HG02623 (cell line): ENCODE data around the gene C6orf15.
"Not testable (repeated sequence)": the region's sequence is repeated elsewhere in the genome, so short reads cannot be mapped to it uniquely, and the experiment has no call there.

Experiments used
- ATAC-seq: cut with Tn5 transposase; IDR thresholded peaks from one replicate; pipeline ENCODE4 v1.9.1; 2021; ENCODE audit warnings: moderate library complexity; ENCODE audit not compliant: unreplicated experiment

C6orf15 gene

DNA sequence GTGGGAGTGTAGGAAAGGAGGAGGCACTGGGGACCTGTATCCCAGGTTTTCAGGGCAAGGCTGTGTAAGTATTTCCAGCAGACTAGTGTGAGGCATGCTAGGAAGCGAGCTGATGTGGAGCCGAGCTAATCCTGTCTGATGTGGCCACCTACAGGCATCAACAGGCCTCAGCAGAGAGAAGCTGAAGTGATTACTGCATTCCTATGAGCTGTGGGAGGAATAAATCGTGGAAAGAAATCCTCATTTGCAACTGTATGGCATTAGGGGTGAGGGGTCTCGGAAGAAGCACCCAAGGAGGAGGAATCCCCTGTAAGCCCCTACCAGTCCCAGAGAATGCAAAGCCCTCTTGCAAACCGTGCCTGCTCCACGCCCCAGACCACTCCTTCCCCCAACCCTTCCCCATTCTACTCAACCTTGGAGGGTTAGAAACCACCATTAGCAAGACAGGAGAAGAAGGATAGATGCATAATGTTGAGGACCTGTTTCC is 41.6 kb downstream of the C6orf15 start:
- ATAC-seq = no peak

DNA sequence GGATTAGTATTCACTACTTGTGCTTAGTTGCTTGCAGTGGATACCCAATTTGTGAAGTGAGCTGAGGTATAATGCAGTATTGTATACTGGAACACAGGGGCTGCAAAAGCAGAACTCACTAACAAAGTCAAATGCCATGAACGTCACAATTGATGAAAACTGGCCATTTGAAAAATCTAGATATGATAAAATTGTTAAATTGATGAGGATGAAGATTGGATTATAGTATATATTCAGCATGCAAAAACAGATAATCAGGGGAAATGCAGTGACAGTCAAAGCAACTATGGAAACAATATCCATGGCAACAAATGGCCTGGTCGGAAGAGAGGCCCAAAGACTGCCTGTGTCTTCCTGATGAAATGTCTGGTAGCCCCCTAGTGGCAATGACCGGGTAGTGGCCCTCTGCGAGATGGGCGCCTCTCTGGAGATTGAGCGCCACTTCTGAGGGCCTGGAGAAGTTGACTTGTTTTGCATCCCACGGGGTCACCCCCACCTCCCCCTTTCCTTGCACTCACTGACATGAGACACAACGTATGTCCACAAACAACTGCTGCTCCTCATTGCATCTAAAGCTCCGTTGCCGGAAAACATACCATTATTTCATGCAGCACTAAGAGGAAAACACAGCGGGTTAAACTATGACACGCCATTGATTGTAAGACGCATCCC is 43.6 kb downstream of the C6orf15 start:
- no peak for ATAC-seq

DNA sequence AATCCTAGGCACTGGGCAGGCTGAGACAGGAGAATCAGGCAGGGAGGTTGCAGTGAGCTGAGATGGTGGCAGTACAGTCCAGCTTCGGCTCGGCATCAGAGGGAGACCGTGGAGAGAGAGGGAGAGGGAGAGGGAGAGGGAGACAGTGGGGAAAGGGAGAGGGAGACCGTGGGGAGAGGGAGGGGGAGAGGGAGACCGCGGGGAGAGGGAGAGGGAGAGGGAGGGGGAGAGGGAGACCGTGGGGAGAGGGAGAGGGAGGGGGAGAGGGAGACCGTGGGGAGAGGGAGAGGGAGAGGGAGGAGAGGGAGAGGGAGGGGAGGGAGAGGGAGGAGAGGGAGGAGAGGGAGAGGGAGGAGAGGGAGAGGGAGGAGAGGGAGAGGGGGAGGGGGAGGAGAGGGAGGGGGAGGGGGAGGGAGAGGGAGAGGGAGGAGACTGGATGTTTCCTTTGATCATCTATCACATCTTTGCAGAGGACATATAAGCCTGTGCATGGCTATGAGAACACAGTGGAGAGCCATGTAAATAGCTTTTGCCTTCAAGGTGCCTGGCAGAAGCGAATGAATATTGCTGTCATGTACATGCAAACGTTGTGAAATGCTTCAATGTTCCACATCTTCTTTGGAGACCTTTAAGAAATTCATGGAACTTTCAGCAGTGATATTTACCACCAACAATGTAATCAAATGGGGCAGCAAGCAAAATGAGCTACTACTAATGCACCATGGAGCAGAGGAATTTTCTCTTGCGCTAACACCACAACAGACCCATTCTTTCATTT is 44.3 kb downstream of the C6orf15 start:
- ATAC-seq = not testable (repeated sequence)

DNA sequence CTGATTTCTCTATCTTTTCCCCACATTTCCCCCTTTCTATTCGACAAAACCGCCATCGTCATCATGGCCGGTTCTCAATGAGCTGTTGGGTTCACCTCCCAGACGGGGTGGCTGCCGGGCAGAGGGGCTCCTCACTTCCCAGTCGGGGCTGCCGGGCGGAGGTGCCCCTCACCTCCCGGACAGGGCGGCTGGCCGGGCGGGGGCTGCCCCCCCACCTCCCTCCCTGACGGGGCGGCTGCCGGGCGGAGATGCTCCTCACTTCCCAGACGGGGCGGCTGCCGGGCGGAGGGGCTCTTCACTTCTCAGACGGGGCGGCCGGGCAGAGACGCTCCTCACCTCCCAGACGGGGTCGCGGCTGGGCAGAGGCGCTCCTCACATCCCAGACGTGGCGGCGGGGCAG is 45.3 kb downstream of the C6orf15 start:
- ATAC-seq = not testable (repeated sequence)

DNA sequence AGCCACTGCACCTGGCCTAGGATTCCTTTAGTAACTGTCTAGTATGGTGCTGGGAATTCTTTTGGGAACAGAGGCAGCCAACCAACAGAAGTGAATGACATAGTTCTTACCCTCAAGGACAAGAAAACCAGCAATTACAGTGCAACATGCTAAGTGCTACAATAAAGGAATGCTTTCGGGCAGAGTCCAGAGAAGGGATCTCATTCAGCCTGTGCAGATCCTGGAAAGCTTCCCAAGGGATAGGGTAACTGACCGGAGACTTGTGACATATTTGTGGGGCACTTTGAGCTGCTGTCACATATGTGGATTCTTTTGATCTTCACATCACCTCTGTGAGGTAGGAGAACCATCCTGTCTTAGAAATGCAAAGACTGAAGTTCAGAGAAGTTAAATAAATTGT is 46.8 kb downstream of the C6orf15 start:
- ATAC-seq = no peak

DNA sequence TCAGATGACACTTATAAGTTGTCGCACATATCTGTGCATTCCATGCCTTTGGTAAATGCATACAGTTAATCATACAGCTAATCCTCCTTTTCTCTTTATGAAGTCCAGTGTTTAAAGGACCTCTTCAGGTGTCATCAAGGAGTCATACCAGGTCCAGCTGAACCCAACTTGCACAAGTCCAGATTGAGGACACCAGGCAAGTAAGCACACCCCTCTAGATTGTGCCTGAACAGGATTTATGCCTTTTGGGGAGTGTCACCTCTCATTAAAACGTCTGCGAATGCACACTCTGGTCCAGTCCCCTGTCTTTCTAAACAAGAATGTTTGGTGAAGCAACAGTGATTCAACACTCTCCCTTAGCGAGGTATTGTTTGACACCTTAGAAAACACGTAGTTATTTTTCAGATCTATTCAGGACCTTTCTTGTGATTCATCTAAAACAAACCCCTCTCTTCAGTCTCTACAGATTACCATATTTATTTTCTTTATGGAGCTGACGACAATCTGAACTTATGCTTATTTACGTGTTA is 48.4 kb downstream of the C6orf15 start:
- no peak for ATAC-seq
